ENCODE data around the gene GSC2. TPM values are rescaled to one million over a fixed set of nuclear protein-coding genes. Genes with fewer than 3 reads are reported as not detected.

The GSC2 gene
- total and polyA plus RNA-seq, 2 of the 4 experiments (the other 2 are of a cell fraction): not detected

- ChIA-PET POLR2A (ENCODE audit: unreplicated experiment) (no interaction called here), CTCF (no interaction called here)
- no peaks in the 10 kb centered on the region; the same call in 1 of the 2 replicates for H3K9me1 ChIP-seq (ENCODE audit: insufficient read depth, low read length)
- H2AK9ac ChIP-seq (replicated peaks; ENCODE audit: low read depth, low read length, poor library complexity): peak overlapping the region; percentile 52
- no peak for TF ChIP-seq FOS (IDR thresholded peaks at IDR 0.05; ENCODE audit: low read depth, low read length)
- TF ChIP-seq POLR2A (IDR thresholded peaks at IDR 0.05; ENCODE audit: low read depth, low read length): no peak
- TF ChIP-seq BHLHE40 (IDR thresholded peaks at IDR 0.05; ENCODE audit: low read depth, low read length): no peak
- TF ChIP-seq MAFK (IDR thresholded peaks at IDR 0.05; ENCODE audit: low read depth, low read length): no peak
- TF ChIP-seq RFX5 (IDR thresholded peaks at IDR 0.05; ENCODE audit: low read depth, low read length): no peak
- TF ChIP-seq USF2 (IDR thresholded peaks at IDR 0.05; ENCODE audit: low read depth, low read length): no peak
- no peak for TF ChIP-seq CHD1 (IDR thresholded peaks at IDR 0.05; ENCODE audit: low read depth, low read length)
- no peak overlapping the region for H3K4ac ChIP-seq (ENCODE audit: low read depth, low read length)
- no peak overlapping the region for H4K91ac ChIP-seq (ENCODE audit: insufficient read depth, low read depth, low read length)
- no peaks in the 10 kb centered on the region for H3K36me3 ChIP-seq (ENCODE audit: control insufficient read depth, insufficient read depth, low read length)
- no peak overlapping the region for H4K5ac ChIP-seq (ENCODE audit: low read depth, low read length)
- no peak overlapping the region for H3K4me2 ChIP-seq (ENCODE audit: low read depth, low read length)
- H3K27me3 ChIP-seq (ENCODE audit: control insufficient read depth, insufficient read depth, low read length): peaks cover 59% of the 10 kb centered on the region
- H4K8ac ChIP-seq (ENCODE audit: low read depth in 2 of 2, low read length in 2 of 2): no peak overlapping the region
- H3K79me1 ChIP-seq (ENCODE audit: low read depth in 1 of 2, low read length in 2 of 2): no peaks in the 10 kb centered on the region
- no peaks in the 10 kb centered on the region for H3K4me1 ChIP-seq (ENCODE audit: control insufficient read depth, insufficient read depth, low read length)
- H3K4me3 ChIP-seq (ENCODE audit: insufficient read depth, low read depth, low read length): no peak overlapping the region
- no peak overlapping the region for H3K27ac ChIP-seq (ENCODE audit: insufficient read depth, low read length)
- H2BK20ac ChIP-seq (ENCODE audit: low read depth, low read length): no peak overlapping the region
- DNase-seq (no peak), ATAC-seq (ENCODE audit: low read depth) (no peak)
- no peak overlapping the region for H3K14ac ChIP-seq (replicated peaks; ENCODE audit: low read depth, low read length)
- no peak overlapping the region for H2AFZ ChIP-seq (replicated peaks; ENCODE audit: low read length, poor library complexity)
- no peak overlapping the region for H2AK5ac ChIP-seq (ENCODE audit: low read depth, low read length)
- BruUV-seq (replicated peaks): no TSS peak
- H2BK5ac ChIP-seq (ENCODE audit: low read depth, low read length, poor library complexity, severe bottlenecking): no peak overlapping the region
- peaks cover 5% of the 10 kb centered on the region; the same call in 1 of the 2 replicates for H3K9me3 ChIP-seq (ENCODE audit: control insufficient read depth, insufficient read depth, low read length)
- in situ Hi-C loops (cut with MboI; ENCODE audit: low sequenced_read_pairs) (no loop called here), dilution Hi-C loops (cut with HindIII; ENCODE audit: low sequenced_read_pairs, unreplicated experiment) (no loop called here), intact Hi-C loops (cut with micrococcal nuclease) (no loop called here)
- H3K9ac ChIP-seq (ENCODE audit: low read depth, low read length): no peak overlapping the region
- H2BK120ac ChIP-seq (ENCODE audit: low read depth, low read length): no peak overlapping the region
- H3K23ac ChIP-seq (ENCODE audit: low read depth, low read length): no peak overlapping the region
- no peak overlapping the region for H3K18ac ChIP-seq (ENCODE audit: low read depth, low read length)
- WGBS, 2 experiments (ENCODE audit: extremely low coverage in 2 of 2, insufficient read length in 1 of 2): 45% methylated on average over 6 of the region's 10 CpGs; no CpG with 5 or more reads in 1 of the 2 experiments
- no peaks in the 10 kb centered on the region for H4K20me1 ChIP-seq (ENCODE audit: insufficient read depth, low read length)
- no peak overlapping the region for H2BK15ac ChIP-seq (ENCODE audit: low read depth, low read length)
- no peak overlapping the region for H3K56ac ChIP-seq (ENCODE audit: extremely low read depth, insufficient read depth, low read length)
Measured at GRCh38 chr22:19151329-19152191, 1.5 kb upstream of the GSC2 start.

Data from IMR-90 (cell line).